Liver (tissue), 3 donors: ENCODE measurements around the gene CLEC18C.
"Not testable (repeated sequence)": the region's sequence is repeated elsewhere in the genome, so short reads cannot be mapped to it uniquely, and the experiment has no call there.

Experiments
- CTCF ChIP-seq: fragments of 150-350 bp; IDR thresholded peaks from 2 replicates; pipeline ENCODE4 v1.5.1; 2017; ENCODE audit warnings: improper control_type of control experiment, low read depth, low read length; ENCODE audit not compliant: missing input control
- HNF4G ChIP-seq: IDR thresholded peaks from 2 replicates; pipeline ENCODE4 v1.6.1; 2016; ENCODE audit warnings: antibody characterized with exemption
- SP1 ChIP-seq: IDR thresholded peaks from 2 replicates; pipeline ENCODE4 v1.6.1; 2018; ENCODE audit warnings: antibody characterized with exemption, mild to moderate bottlenecking
- donor health status: healthy.
- donor health status: healthy.

GRCh38 chr16:70127706-70128105, 45.9 kb upstream of the CLEC18C start:
- TF ChIP-seq HNF4G, SP1, CTCF: not testable (repeated sequence)
